Keratinocyte (primary cell): ENCODE measurements around the gene MINDY4. TPM values are rescaled to one million over a fixed set of nuclear protein-coding genes. Genes with fewer than 3 reads are reported as not detected.

Experiments
- DNase-seq: peaks from one replicate; pipeline ENCODE4 v3.0.0-alpha.2; 2011; ENCODE audit warnings: low read depth, missing footprints, low spot score
- FAIRE-seq: peaks from 2 replicates; lab custom pipeline; 2011; peaks lifted over from hg19 to GRCh38; lab: Jason Lieb, UNC
- H2AFZ ChIP-seq: 2 replicates; pipeline ENCODE4 v1.6.0; 2012; ENCODE audit warnings: low read length, control low read depth, inconsistent platforms; ENCODE audit not compliant: control insufficient read depth
- H3K27ac ChIP-seq: 2 replicates; pipeline ENCODE4 v1.5.1; 2011; ENCODE audit warnings: low read length; ENCODE audit not compliant: control insufficient read depth, insufficient read depth
- H3K27me3 ChIP-seq: 3 replicates; pipeline ENCODE4 v1.6.0; 2011; ENCODE audit warnings: low read length; ENCODE audit not compliant: control insufficient read depth, insufficient read depth; ENCODE audit errors: extremely low read depth
- H3K36me3 ChIP-seq, 2 experiments: 2 replicates in 1 of 2; 3 replicates in 1 of 2; pipeline ENCODE4 v1.5.1; 2011; ENCODE audit warnings: low read length in 2 of 2, mild to moderate bottlenecking in 1 of 2; ENCODE audit not compliant: control insufficient read depth in 2 of 2, insufficient read depth in 2 of 2; ENCODE audit errors: extremely low read depth in 1 of 2
- H3K4me1 ChIP-seq: 3 replicates; pipeline ENCODE4 v1.5.1; 2011; ENCODE audit warnings: low read length; ENCODE audit not compliant: control insufficient read depth, insufficient read depth; ENCODE audit errors: extremely low read depth
- H3K4me2 ChIP-seq: 3 replicates; pipeline ENCODE4 v1.6.0; 2011; ENCODE audit warnings: low read depth, low read length; ENCODE audit not compliant: control insufficient read depth, insufficient read depth; ENCODE audit errors: extremely low read depth
- H3K4me3 ChIP-seq, 3 experiments: fragments of 200-600 bp in 1 of 3; sonication (generic) in 1 of 3; 2 replicates in 2 of 3; 3 replicates in 1 of 3; pipeline ENCODE4 v1.5.1; 2011 to 2016; ENCODE audit warnings: low read length in 3 of 3, mild to moderate bottlenecking in 3 of 3, control low read depth in 2 of 3, inconsistent platforms in 1 of 3, low read depth in 1 of 3, mixed read lengths in 1 of 3, mixed run types in 1 of 3, moderate library complexity in 1 of 3; ENCODE audit not compliant: control insufficient read depth in 2 of 3, insufficient read depth in 2 of 3; ENCODE audit errors: extremely low read depth in 1 of 3
- H3K79me2 ChIP-seq: 2 replicates; pipeline ENCODE4 v1.6.0; 2012; ENCODE audit warnings: low read length; ENCODE audit not compliant: control insufficient read depth, insufficient read depth
- H3K9ac ChIP-seq: 3 replicates; pipeline ENCODE4 v1.6.0; 2011; ENCODE audit warnings: low read length; ENCODE audit not compliant: control insufficient read depth, insufficient read depth; ENCODE audit errors: extremely low read depth
- H3K9me1 ChIP-seq: 3 replicates; pipeline ENCODE4 v1.6.0; 2011; ENCODE audit warnings: low read length; ENCODE audit not compliant: control insufficient read depth, insufficient read depth; ENCODE audit errors: extremely low read depth
- H3K9me3 ChIP-seq: 2 replicates; pipeline ENCODE4 v1.5.1; 2012; ENCODE audit warnings: low read depth, low read length; ENCODE audit not compliant: control insufficient read depth
- H4K20me1 ChIP-seq: 3 replicates; pipeline ENCODE4 v1.6.0; 2011; ENCODE audit warnings: low read length; ENCODE audit not compliant: control insufficient read depth, insufficient read depth; ENCODE audit errors: extremely low read depth
- EZH2 ChIP-seq: IDR thresholded peaks from one replicate; pipeline ENCODE4 v1.6.1; 2012; ENCODE audit warnings: inconsistent platforms, mild to moderate bottlenecking, low read length, moderate library complexity
- dilution Hi-C: fragments of 300-500 bp; cut with MboI; formaldehyde crosslinking; loops from one replicate; pipeline ENCODE4 v1.7.0; 2020; ENCODE audit warnings: low sequenced_read_pairs; ENCODE audit not compliant: extremely low pct_ligation_motif_present
- polyA plus RNA-seq, 5 experiments: library from polyadenylated mRNA; depleted of rRNA in 3 of 5; stranded (reverse) in 3 of 5; stranded (forward) in 1 of 5; unstranded in 1 of 5; fragments of >200 nt; gene quantifications; 1 replicate in 1 of 5; 2 replicates in 3 of 5; 3 replicates in 1 of 5; pipeline versions ENCODE4 v1.2.1 to v1.2.3, GENCODE V29; 2011 to 2012; ENCODE audit warnings: missing spikeins in 2 of 5, low read depth in 1 of 5, low replicate concordance in 1 of 5
- TF ChIP-seq, protein P1 (sequence below), 3 experiments: IDR thresholded peaks in 1 of 3; conservative IDR thresholded peaks in 1 of 3; optimal IDR thresholded peaks in 1 of 3; 2 replicates in 2 of 3; 3 replicates in 1 of 3; pipeline versions ENCODE3 to v1.5.1; 2011; ENCODE audit warnings: low read length in 3 of 3, mild to moderate bottlenecking in 3 of 3, moderate library complexity in 2 of 3, control low read depth in 1 of 3, inconsistent platforms in 1 of 3; ENCODE audit not compliant: insufficient read depth in 2 of 3; ENCODE audit errors: extremely low read depth in 1 of 3

Gene MINDY4
- polyA plus RNA-seq, 1 donor (not counting 4 experiments of a cell fraction or from before 2014, with no cell fraction given), result 1.5 TPM

DNA sequence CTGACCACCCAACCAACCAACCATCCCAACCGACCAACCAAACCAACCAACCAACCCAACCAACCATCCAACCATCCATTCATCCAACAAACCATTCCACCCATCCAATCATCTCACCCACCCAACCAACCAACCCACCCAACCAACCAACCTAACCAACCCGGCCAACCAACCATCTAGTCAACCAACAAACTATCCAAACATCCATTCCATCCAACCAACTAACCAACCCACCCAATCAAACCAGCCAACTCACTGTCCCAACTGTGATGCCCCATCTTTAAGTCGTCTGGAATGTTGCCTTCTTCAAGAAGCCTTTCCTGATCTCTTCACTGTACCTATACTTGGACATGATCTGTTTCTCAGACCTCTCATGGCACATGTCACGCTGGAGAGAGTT, 31.6 kb downstream of the MINDY4 start:
- Histone ChIP-seq H3K4me3 (no peak overlapping the region), H3K9me1 (no peaks in the 10 kb centered on the region), H3K4me2 (no peak overlapping the region), H4K20me1 (no peaks in the 10 kb centered on the region), H2AFZ (no peak overlapping the region), H3K79me2 (no peaks in the 10 kb centered on the region), H3K27me3 (no peaks in the 10 kb centered on the region), H3K9ac (no peak overlapping the region), H3K36me3 (no peaks in the 10 kb centered on the region), H3K27ac (no peak overlapping the region), H3K4me1 (peaks cover 47% of the 10 kb centered on the region), H3K9me3 (no peaks in the 10 kb centered on the region)
- no peak for TF ChIP-seq EZH2
- TF ChIP-seq, protein P1, sequence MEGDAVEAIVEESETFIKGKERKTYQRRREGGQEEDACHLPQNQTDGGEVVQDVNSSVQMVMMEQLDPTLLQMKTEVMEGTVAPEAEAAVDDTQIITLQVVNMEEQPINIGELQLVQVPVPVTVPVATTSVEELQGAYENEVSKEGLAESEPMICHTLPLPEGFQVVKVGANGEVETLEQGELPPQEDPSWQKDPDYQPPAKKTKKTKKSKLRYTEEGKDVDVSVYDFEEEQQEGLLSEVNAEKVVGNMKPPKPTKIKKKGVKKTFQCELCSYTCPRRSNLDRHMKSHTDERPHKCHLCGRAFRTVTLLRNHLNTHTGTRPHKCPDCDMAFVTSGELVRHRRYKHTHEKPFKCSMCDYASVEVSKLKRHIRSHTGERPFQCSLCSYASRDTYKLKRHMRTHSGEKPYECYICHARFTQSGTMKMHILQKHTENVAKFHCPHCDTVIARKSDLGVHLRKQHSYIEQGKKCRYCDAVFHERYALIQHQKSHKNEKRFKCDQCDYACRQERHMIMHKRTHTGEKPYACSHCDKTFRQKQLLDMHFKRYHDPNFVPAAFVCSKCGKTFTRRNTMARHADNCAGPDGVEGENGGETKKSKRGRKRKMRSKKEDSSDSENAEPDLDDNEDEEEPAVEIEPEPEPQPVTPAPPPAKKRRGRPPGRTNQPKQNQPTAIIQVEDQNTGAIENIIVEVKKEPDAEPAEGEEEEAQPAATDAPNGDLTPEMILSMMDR (optimal IDR thresholded peaks at IDR 0.05 in 1 of 3, IDR thresholded peaks at IDR 0.05 in 1 of 3, conservative IDR thresholded peaks at IDR 0.05 in 1 of 3; ENCODE audit: extremely low read depth in 1 of 3, insufficient read depth in 2 of 3, low read length in 3 of 3), result no peak
- no peak for FAIRE-seq
- no peak for DNase-seq
- dilution Hi-C loops, result loop anchor here (25.0 kb wide), 1 partner anchor 309 kb away; no protein-coding TSS in a partner anchor

GRCh38 chr7:30804078-30804661, 33.0 kb downstream of the MINDY4 start:
- Histone ChIP-seq H3K79me2 (no peaks in the 10 kb centered on the region), H3K9ac (no peak overlapping the region), H3K36me3 (no peaks in the 10 kb centered on the region), H3K4me3 (no peak overlapping the region), H3K27ac (no peak overlapping the region), H3K27me3 (no peaks in the 10 kb centered on the region), H3K4me2 (peak overlapping the region; percentile 38), H4K20me1 (no peaks in the 10 kb centered on the region), H2AFZ (no peak overlapping the region), H3K9me3 (no peaks in the 10 kb centered on the region), H3K9me1 (no peaks in the 10 kb centered on the region), H3K4me1 (peaks cover 39% of the 10 kb centered on the region)
- peak; percentile 63 for FAIRE-seq
- dilution Hi-C loops, result loop anchor here (25.0 kb wide), 1 partner anchor 308 kb away; no protein-coding TSS in a partner anchor
- DNase-seq, result no peak
- no peak for TF ChIP-seq EZH2
- TF ChIP-seq, protein P1 (optimal IDR thresholded peaks at IDR 0.05 in 1 of 3, IDR thresholded peaks at IDR 0.05 in 1 of 3, conservative IDR thresholded peaks at IDR 0.05 in 1 of 3; ENCODE audit: extremely low read depth in 1 of 3, insufficient read depth in 2 of 3, low read length in 3 of 3), result no peak
